HL-60 (cell line): ENCODE data around the gene NTMT2.

Experiments
- DNase-seq, 2 experiments: peaks; one replicate each; pipeline ENCODE4 v3.0.0-alpha.2; 2010 to 2020; ENCODE audit warnings: low read depth in 1 of 2, low spot score in 1 of 2
- H3K27ac ChIP-seq: fragments of 250-450 bp; sonication (Bioruptor Pico); replicated peaks from 2 replicates; pipeline ENCODE4 v1.5.1; 2020; ENCODE audit warnings: mild to moderate bottlenecking, moderate library complexity
- H3K27me3 ChIP-seq: fragments of 250-450 bp; sonication (Bioruptor Pico); 2 replicates; pipeline ENCODE4 v1.5.1; 2021; ENCODE audit warnings: mild to moderate bottlenecking, moderate library complexity; ENCODE audit not compliant: insufficient read depth, poor library complexity, severe bottlenecking
- H3K4me3 ChIP-seq: replicated peaks from 2 replicates; pipeline ENCODE4 v1.5.1; 2011; ENCODE audit warnings: mild to moderate bottlenecking, control low read depth, low read length; ENCODE audit not compliant: insufficient read depth
- GABPA ChIP-seq: IDR thresholded peaks from 2 replicates; pipeline ENCODE4 v1.6.1; 2012; ENCODE audit warnings: low read depth
- POLR2AphosphoS5 ChIP-seq: IDR thresholded peaks from 2 replicates; pipeline ENCODE4 v1.6.1; 2012; ENCODE audit warnings: low read depth
- SPI1 ChIP-seq: IDR thresholded peaks from 2 replicates; pipeline ENCODE4 v1.6.1; 2012; ENCODE audit warnings: low read depth, mild to moderate bottlenecking, borderline replicate concordance
- TF ChIP-seq, protein P1 (sequence below): IDR thresholded peaks from 2 replicates; pipeline ENCODE4 v1.6.1; 2012; ENCODE audit warnings: low read depth; ENCODE audit not compliant: insufficient replicate concordance
- TF ChIP-seq, protein P2 (sequence below): IDR thresholded peaks from one replicate; pipeline ENCODE4 v1.5.1; 2011; ENCODE audit warnings: low read length, control low read depth, inconsistent platforms; ENCODE audit not compliant: insufficient read depth

The NTMT2 gene

DNA sequence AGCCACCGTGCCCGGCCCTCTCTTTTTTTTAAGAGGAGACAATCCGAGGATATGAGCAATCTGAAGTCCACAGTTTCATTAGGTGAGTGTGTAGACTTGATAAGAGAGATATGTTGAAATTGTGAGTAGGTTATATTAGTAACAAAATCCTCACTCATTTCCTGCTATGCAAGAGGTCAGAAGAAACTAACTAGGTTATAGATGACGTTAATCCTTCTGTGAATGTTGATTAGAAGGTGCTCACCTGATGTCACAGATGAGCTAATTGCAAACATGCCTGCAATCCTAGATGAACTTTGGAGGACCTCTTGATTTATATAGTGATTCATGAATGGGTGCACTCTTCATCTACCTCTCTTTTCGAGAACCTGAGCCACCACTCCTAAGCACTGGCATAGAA lies 29.3 kb downstream of the NTMT2 start:
- H3K4me3 ChIP-seq = no peak overlapping the region
- H3K27me3 ChIP-seq = no peaks in the 10 kb centered on the region
- no peak for DNase-seq
- no peak overlapping the region for H3K27ac ChIP-seq
- TF ChIP-seq SPI1 (no peak), GABPA (no peak), POLR2AphosphoS5 (no peak)
- TF ChIP-seq, protein P1, sequence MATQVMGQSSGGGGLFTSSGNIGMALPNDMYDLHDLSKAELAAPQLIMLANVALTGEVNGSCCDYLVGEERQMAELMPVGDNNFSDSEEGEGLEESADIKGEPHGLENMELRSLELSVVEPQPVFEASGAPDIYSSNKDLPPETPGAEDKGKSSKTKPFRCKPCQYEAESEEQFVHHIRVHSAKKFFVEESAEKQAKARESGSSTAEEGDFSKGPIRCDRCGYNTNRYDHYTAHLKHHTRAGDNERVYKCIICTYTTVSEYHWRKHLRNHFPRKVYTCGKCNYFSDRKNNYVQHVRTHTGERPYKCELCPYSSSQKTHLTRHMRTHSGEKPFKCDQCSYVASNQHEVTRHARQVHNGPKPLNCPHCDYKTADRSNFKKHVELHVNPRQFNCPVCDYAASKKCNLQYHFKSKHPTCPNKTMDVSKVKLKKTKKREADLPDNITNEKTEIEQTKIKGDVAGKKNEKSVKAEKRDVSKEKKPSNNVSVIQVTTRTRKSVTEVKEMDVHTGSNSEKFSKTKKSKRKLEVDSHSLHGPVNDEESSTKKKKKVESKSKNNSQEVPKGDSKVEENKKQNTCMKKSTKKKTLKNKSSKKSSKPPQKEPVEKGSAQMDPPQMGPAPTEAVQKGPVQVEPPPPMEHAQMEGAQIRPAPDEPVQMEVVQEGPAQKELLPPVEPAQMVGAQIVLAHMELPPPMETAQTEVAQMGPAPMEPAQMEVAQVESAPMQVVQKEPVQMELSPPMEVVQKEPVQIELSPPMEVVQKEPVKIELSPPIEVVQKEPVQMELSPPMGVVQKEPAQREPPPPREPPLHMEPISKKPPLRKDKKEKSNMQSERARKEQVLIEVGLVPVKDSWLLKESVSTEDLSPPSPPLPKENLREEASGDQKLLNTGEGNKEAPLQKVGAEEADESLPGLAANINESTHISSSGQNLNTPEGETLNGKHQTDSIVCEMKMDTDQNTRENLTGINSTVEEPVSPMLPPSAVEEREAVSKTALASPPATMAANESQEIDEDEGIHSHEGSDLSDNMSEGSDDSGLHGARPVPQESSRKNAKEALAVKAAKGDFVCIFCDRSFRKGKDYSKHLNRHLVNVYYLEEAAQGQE = no peak
- TF ChIP-seq, protein P2, sequence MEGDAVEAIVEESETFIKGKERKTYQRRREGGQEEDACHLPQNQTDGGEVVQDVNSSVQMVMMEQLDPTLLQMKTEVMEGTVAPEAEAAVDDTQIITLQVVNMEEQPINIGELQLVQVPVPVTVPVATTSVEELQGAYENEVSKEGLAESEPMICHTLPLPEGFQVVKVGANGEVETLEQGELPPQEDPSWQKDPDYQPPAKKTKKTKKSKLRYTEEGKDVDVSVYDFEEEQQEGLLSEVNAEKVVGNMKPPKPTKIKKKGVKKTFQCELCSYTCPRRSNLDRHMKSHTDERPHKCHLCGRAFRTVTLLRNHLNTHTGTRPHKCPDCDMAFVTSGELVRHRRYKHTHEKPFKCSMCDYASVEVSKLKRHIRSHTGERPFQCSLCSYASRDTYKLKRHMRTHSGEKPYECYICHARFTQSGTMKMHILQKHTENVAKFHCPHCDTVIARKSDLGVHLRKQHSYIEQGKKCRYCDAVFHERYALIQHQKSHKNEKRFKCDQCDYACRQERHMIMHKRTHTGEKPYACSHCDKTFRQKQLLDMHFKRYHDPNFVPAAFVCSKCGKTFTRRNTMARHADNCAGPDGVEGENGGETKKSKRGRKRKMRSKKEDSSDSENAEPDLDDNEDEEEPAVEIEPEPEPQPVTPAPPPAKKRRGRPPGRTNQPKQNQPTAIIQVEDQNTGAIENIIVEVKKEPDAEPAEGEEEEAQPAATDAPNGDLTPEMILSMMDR = no peak

DNA sequence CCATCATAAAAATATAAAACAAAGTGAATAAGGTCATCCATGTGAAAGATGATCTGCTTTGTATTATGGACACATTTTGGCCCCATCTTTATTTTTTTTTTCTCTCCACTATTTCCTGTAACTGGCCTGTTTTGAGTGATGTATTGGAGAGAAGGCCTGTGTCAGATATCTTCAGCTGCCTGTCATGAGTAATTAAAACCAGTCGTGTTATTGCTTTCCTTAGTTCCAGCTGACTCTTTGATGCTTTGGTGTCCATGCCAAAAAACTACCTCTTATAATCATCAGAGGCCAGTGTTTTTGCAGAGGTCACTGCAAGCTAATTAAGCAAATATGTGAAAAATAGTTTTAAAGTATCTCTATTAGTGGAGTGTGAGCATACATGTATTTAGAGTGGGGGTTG lies 29.7 kb downstream of the NTMT2 start:
- TF ChIP-seq POLR2AphosphoS5 (no peak), GABPA (no peak), SPI1 (no peak)
- TF ChIP-seq, protein P2 = no peak
- TF ChIP-seq, protein P1 = no peak
- no peak overlapping the region for H3K27ac ChIP-seq

DNA sequence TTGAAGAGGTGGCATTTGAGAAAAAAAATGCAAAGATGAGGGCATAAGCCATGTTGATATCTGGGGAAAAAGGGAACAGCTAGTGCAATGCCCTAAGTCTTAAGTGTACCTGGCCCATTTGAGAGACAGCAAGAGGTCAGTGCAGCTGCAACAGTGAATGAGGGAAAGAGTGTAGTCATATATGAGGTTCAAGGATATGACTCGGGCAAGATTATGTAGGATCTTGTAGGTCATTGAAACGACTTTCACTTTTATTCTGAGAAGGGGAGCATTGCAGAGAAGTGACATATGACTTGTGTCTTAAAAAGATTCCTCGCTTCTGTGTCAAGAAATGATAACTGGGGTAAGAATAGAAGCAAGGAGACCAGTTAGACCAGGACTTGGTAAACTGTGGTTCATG lies 31.0 kb downstream of the NTMT2 start:
- H3K4me3 ChIP-seq = no peak overlapping the region
- TF ChIP-seq, protein P2 = no peak
- TF ChIP-seq POLR2AphosphoS5 (no peak), SPI1 (no peak), GABPA (no peak)
- TF ChIP-seq, protein P1 = no peak
- no peak overlapping the region for H3K27ac ChIP-seq
- no peaks in the 10 kb centered on the region for H3K27me3 ChIP-seq
- no peak for DNase-seq

More for the DNA sequence above, 29.7 kb downstream of the NTMT2 start:
- no peak overlapping the region for H3K4me3 ChIP-seq
- no peaks in the 10 kb centered on the region for H3K27me3 ChIP-seq
- no peak for DNase-seq
